Suprapubic skin (tissue), 4 donors: ENCODE data around the gene CACNA1E. TPM values are rescaled to one million over a fixed set of nuclear protein-coding genes. Genes with fewer than 3 reads are reported as not detected.

Experiments used
- DNase-seq, 2 donors: peaks; one replicate each; pipeline ENCODE4 v3.0.0-alpha.2; 2019; ENCODE audit warnings: low spot score in 2 of 2
- H3K27ac ChIP-seq: fragments of 200-600 bp; sonication (generic); one replicate; pipeline ENCODE4 v1.5.1; 2019
- H3K27me3 ChIP-seq: fragments of 200-600 bp; sonication (generic); one replicate; pipeline ENCODE4 v1.5.1; 2019
- H3K36me3 ChIP-seq: fragments of 200-600 bp; sonication (generic); one replicate; pipeline ENCODE4 v1.5.1; 2019
- H3K4me1 ChIP-seq: fragments of 200-600 bp; sonication (generic); one replicate; pipeline ENCODE4 v1.5.1; 2019
- H3K4me3 ChIP-seq: fragments of 200-600 bp; sonication (generic); one replicate; pipeline ENCODE4 v1.5.1; 2019; ENCODE audit warnings: mild to moderate bottlenecking
- H3K9me3 ChIP-seq: fragments of 200-600 bp; sonication (generic); one replicate; pipeline ENCODE4 v1.5.1; 2019
- CTCF ChIP-seq, 2 donors: fragments of 200-600 bp in 1 of 2; fragments of 450-650 bp in 1 of 2; sonication (generic) in 1 of 2; IDR thresholded peaks; one replicate each; pipeline ENCODE4 v1.5.1; 2016 to 2019; ENCODE audit warnings: antibody characterized with exemption in 2 of 2, mild to moderate bottlenecking in 1 of 2, moderate library complexity in 1 of 2
- EP300 ChIP-seq: sonication (generic); formaldehyde crosslinking; IDR thresholded peaks from one replicate; pipeline ENCODE4 v1.6.1; 2017; ENCODE audit warnings: antibody characterized with exemption
- POLR2A ChIP-seq, 2 donors: fragments of 450-650 bp; IDR thresholded peaks; one replicate each; pipeline ENCODE4 v1.6.1; 2017; ENCODE audit warnings: antibody characterized with exemption in 2 of 2, mild to moderate bottlenecking in 2 of 2, moderate library complexity in 2 of 2
- POLR2AphosphoS5 ChIP-seq, 3 donors: sonication (generic); formaldehyde crosslinking; IDR thresholded peaks; one replicate each; pipeline ENCODE4 v1.6.1; 2017; ENCODE audit warnings: antibody characterized with exemption in 3 of 3
- WGBS: methylation state at CpG from one replicate; pipeline ENCODE4 v1.1.5; 2018; 5-methylcytosine and 5-hydroxymethylcytosine counted together
- total RNA-seq, 4 donors: library from RNA; depleted of rRNA; stranded (reverse); fragments of >200 nt; gene quantifications; one replicate each; pipeline ENCODE4 v1.1.0, GENCODE V29; 2016

CACNA1E gene
- total RNA-seq, 4 donors from 2014 or later = not detected

DNA sequence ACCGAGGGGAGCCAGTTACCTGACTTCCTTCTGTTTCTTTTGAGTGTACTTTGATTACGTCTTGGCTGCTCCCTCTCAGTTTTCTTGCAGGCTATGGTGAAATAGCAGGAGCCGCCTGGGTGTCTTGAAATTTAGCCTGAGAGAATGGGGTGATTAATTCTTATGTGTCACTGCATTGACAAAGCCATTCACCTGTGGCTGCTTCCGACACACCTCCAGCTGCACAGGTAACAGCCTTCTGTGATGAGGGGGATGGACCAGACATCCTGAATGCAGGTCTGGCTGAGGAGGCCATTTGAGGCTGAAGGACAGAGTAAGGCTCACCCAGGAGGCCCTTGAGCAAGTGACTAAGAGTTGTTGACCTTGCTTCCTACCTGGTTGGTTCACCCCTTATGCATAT is 16.5 kb downstream of the CACNA1E start:
- DNase-seq = no peak
- Histone ChIP-seq H3K4me3 (no peak overlapping the region), H3K27ac (no peak overlapping the region), H3K4me1 (no peaks in the 10 kb centered on the region), H3K9me3 (no peaks in the 10 kb centered on the region), H3K36me3 (no peaks in the 10 kb centered on the region), H3K27me3 (peaks cover 9% of the 10 kb centered on the region)
- 80% methylated on average over 4 of the region's 4 CpGs for WGBS
- no peak for TF ChIP-seq POLR2A (IDR thresholded peaks at IDR 0.05)
- no peak for TF ChIP-seq EP300
- TF ChIP-seq POLR2AphosphoS5 (IDR thresholded peaks at IDR 0.05) = no peak
- TF ChIP-seq CTCF (IDR thresholded peaks at IDR 0.05) = no peak

GRCh38 chr1:181500636-181501035 is 17.3 kb downstream of the CACNA1E start:
- Histone ChIP-seq H3K9me3 (no peaks in the 10 kb centered on the region), H3K4me1 (no peaks in the 10 kb centered on the region), H3K36me3 (no peaks in the 10 kb centered on the region), H3K27ac (no peak overlapping the region), H3K27me3 (peaks cover 3% of the 10 kb centered on the region), H3K4me3 (no peak overlapping the region)
- 58% methylated on average over 2 of the region's 2 CpGs for WGBS
- TF ChIP-seq POLR2A (IDR thresholded peaks at IDR 0.05) = no peak
- TF ChIP-seq POLR2AphosphoS5 (IDR thresholded peaks at IDR 0.05) = no peak
- no peak for TF ChIP-seq CTCF (IDR thresholded peaks at IDR 0.05)
- no peak for TF ChIP-seq EP300
- DNase-seq = no peak

DNA sequence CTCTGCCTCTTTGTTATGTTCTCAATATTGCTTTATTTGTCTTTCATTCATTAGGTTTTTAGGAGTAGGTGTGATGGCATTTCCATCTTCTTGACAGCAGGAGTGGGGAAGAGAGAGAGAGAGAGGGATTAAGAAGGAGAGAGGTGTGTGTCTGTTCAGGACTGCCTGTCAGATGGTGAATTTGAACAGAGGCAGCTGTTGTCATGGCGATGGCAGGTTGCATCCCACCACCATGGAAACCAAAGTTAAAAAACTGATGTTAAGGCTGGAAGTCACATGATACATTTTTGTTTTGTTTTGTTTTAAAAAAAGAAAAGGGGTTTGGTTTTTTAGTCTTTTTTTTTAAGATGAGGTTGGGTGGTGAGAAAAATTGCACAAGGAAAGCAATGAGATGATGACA is 18.3 kb downstream of the CACNA1E start:
- H3K27ac ChIP-seq = no peak overlapping the region
- H3K9me3 ChIP-seq = no peaks in the 10 kb centered on the region
- 92% methylated on average over 1 of the region's 1 CpG for WGBS
- H3K4me3 ChIP-seq = no peak overlapping the region
- H3K27me3 ChIP-seq = peaks cover 3% of the 10 kb centered on the region
- TF ChIP-seq POLR2AphosphoS5 (IDR thresholded peaks at IDR 0.05) = no peak
- no peak for TF ChIP-seq CTCF (IDR thresholded peaks at IDR 0.05)
- TF ChIP-seq POLR2A (IDR thresholded peaks at IDR 0.05) = no peak
- TF ChIP-seq EP300 = no peak
- no peaks in the 10 kb centered on the region for H3K36me3 ChIP-seq
- H3K4me1 ChIP-seq = no peaks in the 10 kb centered on the region
- no peak for DNase-seq

DNA sequence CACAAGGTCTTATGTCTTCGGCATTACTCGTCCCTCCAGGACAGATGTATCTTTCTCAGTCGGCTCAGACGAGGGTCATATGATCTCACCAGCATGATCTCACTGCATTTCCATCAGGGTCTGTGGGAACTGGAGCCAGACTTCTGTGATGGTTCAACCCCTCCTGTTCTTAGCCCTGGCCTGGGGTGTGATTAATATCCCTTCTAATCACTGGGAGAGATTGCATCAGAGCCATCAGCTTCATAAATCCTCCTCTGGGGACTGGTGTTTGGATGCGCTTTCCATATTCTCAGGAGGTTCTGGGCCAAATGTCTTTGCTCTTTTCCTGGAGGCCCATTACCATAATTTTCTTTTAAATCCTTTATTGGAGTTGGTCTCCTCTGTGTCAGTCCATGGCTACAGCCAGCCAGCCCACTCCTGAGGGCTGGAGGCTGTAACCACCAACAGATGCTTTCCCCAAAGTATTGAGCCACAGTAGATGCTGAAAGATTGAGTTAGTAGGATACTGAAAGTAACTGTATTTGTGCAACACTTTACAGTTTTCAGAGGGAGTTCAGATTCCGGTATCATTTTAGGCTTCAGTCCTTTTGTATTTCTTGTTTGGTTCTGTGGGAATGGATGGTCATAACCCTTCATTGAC is 20.0 kb downstream of the CACNA1E start:
- H3K4me3 ChIP-seq = no peak overlapping the region
- peaks cover 3% of the 10 kb centered on the region for H3K27me3 ChIP-seq
- DNase-seq = no peak
- TF ChIP-seq CTCF (IDR thresholded peaks at IDR 0.05) (no peak), EP300 (no peak), POLR2AphosphoS5 (IDR thresholded peaks at IDR 0.05) (peak in 1 of 3 donors; percentile 17), POLR2A (IDR thresholded peaks at IDR 0.05) (no peak)
- no peaks in the 10 kb centered on the region for H3K4me1 ChIP-seq
- no peaks in the 10 kb centered on the region for H3K36me3 ChIP-seq
- H3K9me3 ChIP-seq = no peaks in the 10 kb centered on the region
- WGBS = 75% methylated on average over 2 of the region's 6 CpGs
- H3K27ac ChIP-seq = peak overlapping the region; percentile 18

DNA sequence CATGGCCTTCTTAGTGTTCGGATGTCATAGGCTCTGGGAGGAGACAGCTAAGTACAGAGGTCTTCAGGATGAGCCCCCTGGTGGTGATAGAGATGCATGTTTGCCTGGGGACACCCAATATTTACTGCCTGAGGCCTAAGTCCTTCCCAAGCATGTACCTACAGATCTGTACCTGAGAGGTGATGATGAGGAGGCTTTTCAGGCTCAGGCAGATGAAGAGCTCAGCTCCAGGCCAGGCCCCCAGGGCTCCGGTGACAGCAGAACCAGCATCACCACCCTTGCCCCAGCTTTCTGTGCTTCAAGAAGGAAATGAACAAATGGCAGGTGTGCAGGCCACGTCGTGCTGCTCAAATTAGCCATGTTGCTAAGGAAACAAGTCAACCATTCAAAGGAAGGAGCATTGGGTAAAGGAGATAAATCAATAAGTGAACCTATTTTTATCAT is 21.1 kb downstream of the CACNA1E start:
- H3K4me3 ChIP-seq = no peak overlapping the region
- no peak overlapping the region for H3K27ac ChIP-seq

More for the DNA sequence above, 21.1 kb downstream of the CACNA1E start:
- no peak for DNase-seq
- Histone ChIP-seq H3K9me3 (no peaks in the 10 kb centered on the region), H3K4me1 (no peaks in the 10 kb centered on the region), H3K36me3 (no peaks in the 10 kb centered on the region), H3K27me3 (peaks cover 3% of the 10 kb centered on the region)
- TF ChIP-seq EP300 (no peak), POLR2A (IDR thresholded peaks at IDR 0.05) (no peak), POLR2AphosphoS5 (IDR thresholded peaks at IDR 0.05) (no peak), CTCF (IDR thresholded peaks at IDR 0.05) (no peak)
- WGBS = 72% methylated on average over 4 of the region's 4 CpGs
